ENCODE results near the gene SNAI3. TPM values are rescaled to one million over a fixed set of nuclear protein-coding genes. Genes with fewer than 3 reads are reported as not detected.
A peak's percentile ranks its signal among the peaks of the same experiment; 100 is the strongest.

Gene SNAI3
- total and polyA plus RNA-seq, 9 of the 15 experiments (the other 6 are each of a cell fraction or from before 2014, with no cell fraction given) = 0.04 to 4.1 (median 0.80) TPM; not detected in 1

- DNase-seq (ENCODE audit: extremely low read depth in 1 of 4, low spot score in 3 of 4) = peak; percentile 61 to 74 (median 70)
- H3K9ac ChIP-seq (ENCODE audit: insufficient read depth in 1 of 2, low read depth in 2 of 2, low read length in 2 of 2) = peak overlapping the region in 1 of 2 experiments; percentile 14; a peak in 1 of 4 replicates
- no peaks in the 10 kb centered on the region for H3K9me1 ChIP-seq (ENCODE audit: control insufficient read depth, insufficient read depth, low read length)
- peaks cover 44% of the 10 kb centered on the region for H3K36me3 ChIP-seq (ENCODE audit: control insufficient read depth, insufficient read depth, low read length)
- BruUV-seq (replicated peaks) = no TSS peak
- no peak overlapping the region for H3K27ac ChIP-seq (ENCODE audit: extremely low read depth, low read depth, low read length)
- intact Hi-C loops (cut with micrococcal nuclease) (no loop called here), in situ Hi-C loops (cut with MboI) (no loop called here)
- ChIA-PET CTCF (ENCODE audit: low intra/inter-chr PET ratio) (no interaction called here), POLR2A (interaction anchor here (0.7 to 1.0 kb wide), 5 partner anchors 14 to 176 kb away, joined by 3 to 4 read pairs (median 3); no protein-coding TSS in a partner anchor)
- peak; percentile 52 for FAIRE-seq
- H3K9me3 ChIP-seq (replicated peaks; ENCODE audit: control insufficient read depth, insufficient read depth, low read depth, low read length) = no peaks in the 10 kb centered on the region
- peak; percentile 70 for ATAC-seq
- WGBS (ENCODE audit: insufficient coverage, low coverage, missing lambda C conversion rate) = 76% methylated on average over 22 of the region's 23 CpGs
- no peak overlapping the region for H2AFZ ChIP-seq (ENCODE audit: low read depth, low read length)
- H3K27me3 ChIP-seq (ENCODE audit: control insufficient read depth in 2 of 2, insufficient read depth in 2 of 2, low read length in 2 of 2) = peaks cover 0 to 4% of the 10 kb centered on the region in 2 experiments; a peak in 2 of 5 replicates
- peaks cover 10% of the 10 kb centered on the region; the same call in 1 of the 2 replicates for H4K20me1 ChIP-seq (replicated peaks; ENCODE audit: control insufficient read depth, insufficient read depth, low read length)
- no peaks in the 10 kb centered on the region for H3K79me2 ChIP-seq (ENCODE audit: control insufficient read depth, insufficient read depth, low read length)
- H3K4me1 ChIP-seq (replicated peaks in 1 of 2; ENCODE audit: control insufficient read depth in 2 of 2, insufficient read depth in 2 of 2, low read length in 2 of 2) = peaks cover 19 to 66% of the 10 kb centered on the region in 2 experiments
- H3K4me3 ChIP-seq = no peak overlapping the region
- no peak overlapping the region for H3K4me2 ChIP-seq (ENCODE audit: insufficient read depth, low read length)
- no peak for TF ChIP-seq NR2C1 (IDR thresholded peaks at IDR 0.05)
- TF ChIP-seq NR2C1 (tag; IDR thresholded peaks at IDR 0.05) = no peak
- no peak for TF ChIP-seq SMAD3 (CRISPR knock-in tag; conservative IDR thresholded peaks at IDR 0.05)
- no peak for TF ChIP-seq HIVEP1 (CRISPR knock-in tag; IDR thresholded peaks at IDR 0.05)
- TF ChIP-seq HNRNPUL1 (IDR thresholded peaks at IDR 0.05; ENCODE audit: low read length) = no peak
- TF ChIP-seq BHLHE40 (IDR thresholded peaks at IDR 0.05; ENCODE audit: low read length) = no peak
- TF ChIP-seq ZBTB26 (CRISPR knock-in tag; IDR thresholded peaks at IDR 0.05) = no peak
- no peak for TF ChIP-seq ZFP36 (IDR thresholded peaks at IDR 0.05; ENCODE audit: low read depth, low read length, partially characterized antibody)
- peak; percentile 22; the same call in 1 of the 2 replicates for TF ChIP-seq PKNOX1 (IDR thresholded peaks at IDR 0.05)
- TF ChIP-seq KLF1 (tag; IDR thresholded peaks at IDR 0.05) = no peak
- no peak for TF ChIP-seq ELF4 (CRISPR knock-in tag; IDR thresholded peaks at IDR 0.05)
- no peak for TF ChIP-seq CUX1 (CRISPR knock-in tag; IDR thresholded peaks at IDR 0.05)
- TF ChIP-seq ZNF3 (CRISPR knock-in tag; IDR thresholded peaks at IDR 0.05) = no peak
- no peak for TF ChIP-seq PPARD (CRISPR knock-in tag; IDR thresholded peaks at IDR 0.05)
- no peak for TF ChIP-seq ZC3H8 (IDR thresholded peaks at IDR 0.05)
Measured at GRCh38 chr16:88633684-88634140, 52.6 kb downstream of the SNAI3 start.

All from K562 (cell line).